Memory B cell (primary cell): Measurements from ENCODE around the gene CFAP20DC.
"Not testable (repeated sequence)": the region's sequence is repeated elsewhere in the genome, so short reads cannot be mapped to it uniquely, and the experiment has no call there.

Experiments
- ATAC-seq: fragments of 150-1000 bp; cut with Tn5 transposase; 2 replicates; pipeline ENCODE4 v1.10.0; 2021; ENCODE audit warnings: low read depth, mild to moderate bottlenecking, moderate library complexity
- DNase-seq, 2 donors: peaks; one replicate each; pipeline ENCODE4 v3.0.0; 2022; ENCODE audit warnings: low spot score in 2 of 2
- H3K27ac Mint-ChIP-seq: one replicate; pipeline ENCODE4 v1.8.0; 2022; ENCODE audit warnings: mild to moderate bottlenecking, moderate library complexity, mixed read lengths
- H3K27me3 Mint-ChIP-seq: one replicate; pipeline ENCODE4 v1.8.0; 2022; ENCODE audit warnings: mixed read lengths
- H3K36me3 Mint-ChIP-seq: one replicate; pipeline ENCODE4 v1.8.0; 2022; ENCODE audit warnings: mild to moderate bottlenecking, mixed read lengths
- H3K4me1 Mint-ChIP-seq: one replicate; pipeline ENCODE4 v1.8.0; 2022; ENCODE audit warnings: mixed read lengths
- H3K4me3 Mint-ChIP-seq: one replicate; pipeline ENCODE4 v1.8.0; 2022; ENCODE audit warnings: mild to moderate bottlenecking, moderate library complexity, mixed read lengths
- H3K9me3 Mint-ChIP-seq: one replicate; pipeline ENCODE4 v1.8.0; 2022; ENCODE audit warnings: mixed read lengths

CFAP20DC gene

DNA sequence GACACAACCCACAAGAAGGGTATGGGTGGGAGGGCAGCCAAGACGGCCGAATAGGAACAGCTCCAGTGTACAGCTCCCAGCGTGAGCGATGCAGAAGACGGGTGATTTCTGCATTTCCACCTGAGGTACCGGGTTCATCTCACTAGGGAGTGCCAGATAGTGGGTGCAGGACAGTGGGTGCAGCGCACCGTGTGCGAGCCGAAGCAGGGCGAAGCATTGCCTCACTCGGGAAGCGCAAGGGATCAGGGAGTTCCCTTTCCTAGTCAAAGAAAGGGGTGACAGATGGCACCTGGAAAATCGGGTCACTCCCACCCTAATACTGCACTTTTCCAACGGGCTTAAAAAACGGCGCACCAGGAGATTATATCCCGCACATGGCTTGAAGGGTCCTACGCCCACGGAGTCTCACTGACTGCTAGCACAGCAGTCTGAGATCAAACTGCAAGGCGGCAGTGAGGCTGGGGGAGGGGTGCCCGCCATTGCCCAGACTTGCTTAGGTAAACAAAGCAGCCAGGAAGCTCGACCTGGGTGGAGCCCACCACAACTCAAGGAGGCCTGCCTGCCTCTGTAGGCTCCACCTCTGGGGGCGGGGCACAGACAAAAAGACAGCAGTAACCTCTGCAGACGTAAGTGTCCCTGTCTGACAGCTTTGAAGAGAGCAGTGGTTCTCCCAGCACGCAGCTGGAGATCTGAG lies 243.1 kb downstream of the CFAP20DC start:
- not testable (repeated sequence) for DNase-seq, ATAC-seq, H3K27me3 Mint-ChIP-seq, H3K9me3 Mint-ChIP-seq, H3K4me3 Mint-ChIP-seq, H3K4me1 Mint-ChIP-seq, H3K27ac Mint-ChIP-seq, H3K36me3 Mint-ChIP-seq

DNA sequence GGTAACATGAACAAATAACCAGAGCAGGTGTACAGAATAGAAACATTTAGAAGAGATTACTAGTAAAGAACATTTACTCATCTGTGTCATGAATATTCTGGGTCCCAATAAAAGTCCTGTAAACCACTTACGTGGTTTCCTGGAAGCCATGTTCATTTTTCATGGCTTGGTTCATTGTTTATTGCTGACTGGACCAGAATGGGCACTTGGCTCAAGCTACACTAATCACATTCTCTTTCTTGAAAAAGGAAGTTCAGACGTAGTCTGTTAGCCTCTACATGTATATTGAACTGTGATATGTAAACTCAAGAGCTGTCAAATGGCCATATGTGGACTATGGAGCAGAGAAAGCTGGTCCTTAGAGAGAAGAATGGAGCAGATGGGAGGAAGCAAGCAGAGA lies 244.9 kb downstream of the CFAP20DC start:
- Mint-ChIP-seq H3K36me3 (no peaks in the 10 kb centered on the region), H3K9me3 (no peaks in the 10 kb centered on the region), H3K4me3 (no peak overlapping the region), H3K4me1 (no peaks in the 10 kb centered on the region), H3K27me3 (peaks cover 1% of the 10 kb centered on the region), H3K27ac (no peak overlapping the region)
- ATAC-seq = no peak
- DNase-seq = no peak

DNA sequence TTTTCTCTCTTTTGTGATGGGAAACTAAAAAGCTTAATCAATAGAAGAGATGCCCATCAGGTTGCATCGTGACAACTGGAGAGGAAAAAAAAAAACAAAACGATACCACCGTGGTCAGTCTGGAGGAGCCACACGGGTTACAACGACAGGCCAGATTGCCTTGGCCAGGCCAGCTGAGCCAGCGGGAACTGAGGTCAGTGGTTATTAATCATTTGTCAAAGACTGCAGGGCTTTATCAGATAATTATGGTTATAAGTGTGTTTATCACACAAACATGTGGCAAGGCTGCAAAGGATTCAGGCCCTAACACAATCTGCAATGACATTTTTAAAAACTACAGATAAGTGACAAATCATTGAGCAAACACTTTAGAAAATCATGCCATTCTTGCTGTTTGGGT lies 248.3 kb downstream of the CFAP20DC start:
- Mint-ChIP-seq H3K27ac (no peak overlapping the region), H3K36me3 (no peaks in the 10 kb centered on the region), H3K4me1 (no peaks in the 10 kb centered on the region), H3K4me3 (no peak overlapping the region), H3K9me3 (no peaks in the 10 kb centered on the region), H3K27me3 (peaks cover 5% of the 10 kb centered on the region)
- ATAC-seq (no peak), DNase-seq (no peak)

DNA sequence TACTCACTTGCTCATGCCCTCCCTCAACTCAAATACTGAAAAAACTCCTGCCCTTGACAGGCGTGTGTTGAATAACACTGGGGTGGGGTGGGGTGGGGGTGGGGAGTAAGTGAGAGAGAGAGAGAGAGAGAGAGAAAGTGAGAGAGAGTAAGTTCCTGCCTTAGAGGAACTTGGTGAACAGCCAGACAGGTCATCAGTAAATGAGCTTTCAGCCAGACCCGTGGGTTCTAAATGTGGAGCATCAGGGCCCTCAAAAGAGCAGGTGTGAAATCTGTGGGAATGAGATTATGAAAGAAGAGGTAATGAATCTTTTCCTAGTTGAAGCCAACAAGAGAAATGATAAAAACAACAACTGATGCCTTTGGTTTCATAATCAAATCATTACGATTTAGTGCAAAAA lies 248.9 kb downstream of the CFAP20DC start:
- DNase-seq (no peak), ATAC-seq (no peak)
- no peaks in the 10 kb centered on the region for H3K9me3 Mint-ChIP-seq
- peaks cover 5% of the 10 kb centered on the region for H3K27me3 Mint-ChIP-seq
- no peaks in the 10 kb centered on the region for H3K36me3 Mint-ChIP-seq
- no peaks in the 10 kb centered on the region for H3K4me1 Mint-ChIP-seq
- H3K27ac Mint-ChIP-seq = no peak overlapping the region
- no peak overlapping the region for H3K4me3 Mint-ChIP-seq

DNA sequence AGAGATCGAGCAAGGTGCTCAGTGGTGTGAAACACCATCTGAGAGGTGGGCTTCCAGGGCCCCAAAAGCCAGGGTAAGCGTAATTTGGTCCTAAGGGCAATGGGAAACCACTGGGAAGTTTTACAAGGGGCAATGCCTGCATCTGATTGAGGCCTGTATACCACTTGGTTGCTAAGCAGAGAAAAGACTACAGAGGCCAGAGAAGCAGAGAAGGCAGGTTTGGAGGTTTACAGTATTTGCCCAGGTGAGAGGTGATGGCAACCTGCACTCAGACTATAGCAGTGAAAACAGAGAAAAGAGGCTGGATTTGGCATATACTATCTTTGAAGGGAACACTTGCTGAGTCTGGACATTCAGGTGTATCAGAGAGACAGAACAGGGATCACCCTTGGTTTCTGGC lies 249.8 kb downstream of the CFAP20DC start:
- Mint-ChIP-seq H3K9me3 (no peaks in the 10 kb centered on the region), H3K27me3 (peaks cover 4% of the 10 kb centered on the region), H3K36me3 (no peaks in the 10 kb centered on the region), H3K27ac (no peak overlapping the region), H3K4me1 (no peaks in the 10 kb centered on the region), H3K4me3 (no peak overlapping the region)
- no peak for ATAC-seq
- DNase-seq = no peak

DNA sequence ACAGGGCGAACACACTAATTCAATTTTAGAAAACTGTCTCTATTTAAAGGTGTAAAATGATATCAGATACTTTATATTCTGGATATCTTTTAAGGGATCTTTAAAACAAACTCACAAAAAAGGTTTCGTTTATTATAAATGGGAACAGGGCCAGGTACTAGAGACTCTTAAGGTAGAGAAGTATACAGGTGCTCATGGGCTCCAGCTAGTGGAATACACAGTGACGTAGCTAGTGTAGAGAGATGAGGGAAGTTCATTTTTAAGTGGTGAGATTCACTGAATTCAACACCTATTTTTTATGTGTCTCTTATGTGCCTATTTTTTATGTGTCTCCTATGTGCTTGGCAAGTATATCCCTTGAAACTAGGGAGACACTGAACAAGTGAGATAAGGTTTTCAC lies 250.6 kb downstream of the CFAP20DC start:
- H3K9me3 Mint-ChIP-seq = no peaks in the 10 kb centered on the region
- H3K36me3 Mint-ChIP-seq = no peaks in the 10 kb centered on the region
- no peak for ATAC-seq
- H3K4me3 Mint-ChIP-seq = no peak overlapping the region
- H3K27ac Mint-ChIP-seq = no peak overlapping the region
- no peaks in the 10 kb centered on the region for H3K4me1 Mint-ChIP-seq
- DNase-seq = no peak
- H3K27me3 Mint-ChIP-seq = peaks cover 3% of the 10 kb centered on the region

DNA sequence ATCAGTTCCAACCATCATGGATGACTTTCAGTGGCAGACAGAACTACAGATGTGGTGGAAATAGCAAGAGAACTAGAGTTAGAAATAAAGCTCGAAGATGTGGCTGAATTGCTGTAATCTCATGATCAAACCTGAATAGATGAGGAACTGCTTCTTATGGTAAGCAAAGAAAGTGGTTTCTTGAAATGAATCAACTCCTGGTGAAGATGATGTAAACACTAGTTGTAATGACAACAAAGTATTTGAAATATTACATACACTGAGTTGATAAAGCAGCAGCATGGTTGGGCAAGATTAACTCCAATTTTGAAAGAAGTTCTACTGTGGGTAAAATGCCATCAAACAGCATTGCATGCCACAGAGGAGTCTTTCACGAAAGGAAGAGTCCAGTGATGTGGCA lies 251.5 kb downstream of the CFAP20DC start:
- Mint-ChIP-seq H3K9me3 (no peaks in the 10 kb centered on the region), H3K4me3 (no peak overlapping the region), H3K4me1 (no peaks in the 10 kb centered on the region), H3K27ac (no peak overlapping the region), H3K36me3 (no peaks in the 10 kb centered on the region), H3K27me3 (peaks cover 3% of the 10 kb centered on the region)
- DNase-seq (no peak), ATAC-seq (no peak)

DNA sequence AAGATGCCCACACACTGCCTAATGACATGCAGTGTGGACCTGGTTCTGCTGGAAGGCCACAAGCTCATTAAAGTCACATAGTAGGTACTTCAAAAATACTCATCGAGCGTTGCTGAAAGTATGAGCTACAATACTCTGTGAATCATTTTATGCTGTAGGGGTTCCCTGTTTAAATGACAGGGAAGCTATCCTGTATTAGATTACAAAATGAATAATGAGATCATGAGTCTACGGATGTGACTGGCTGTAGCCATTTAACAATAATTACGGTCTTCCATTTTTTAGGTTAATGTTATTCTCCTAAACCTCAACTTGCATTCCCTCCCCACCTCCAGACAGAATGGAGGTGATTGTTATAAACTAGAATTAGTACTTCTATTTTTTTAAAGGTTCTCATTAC lies 255.1 kb downstream of the CFAP20DC start:
- no peak overlapping the region for H3K4me3 Mint-ChIP-seq

DNA sequence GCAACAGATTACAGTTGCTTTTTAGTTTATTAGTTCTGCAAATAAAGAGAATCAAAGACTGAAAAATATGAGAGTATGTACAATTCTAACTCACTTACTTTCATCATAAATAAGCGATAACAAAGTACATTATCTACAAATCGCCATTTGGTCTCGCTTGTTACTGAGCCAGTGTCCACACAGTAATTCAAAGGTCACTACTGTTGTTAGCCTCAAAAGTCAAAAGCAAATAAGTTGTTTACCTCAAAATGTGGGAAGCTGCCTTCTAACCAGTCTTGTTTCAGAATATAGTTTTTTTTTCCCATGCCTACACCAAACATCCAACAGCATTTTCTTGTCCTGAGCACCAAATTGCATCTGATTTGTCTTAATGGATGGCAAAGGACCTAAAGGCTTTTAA lies 255.9 kb downstream of the CFAP20DC start:
- no peak for DNase-seq
- no peak for ATAC-seq
- no peaks in the 10 kb centered on the region for H3K9me3 Mint-ChIP-seq
- H3K4me1 Mint-ChIP-seq = no peaks in the 10 kb centered on the region
- H3K36me3 Mint-ChIP-seq = peaks cover 2% of the 10 kb centered on the region
- no peak overlapping the region for H3K27ac Mint-ChIP-seq
- no peak overlapping the region for H3K4me3 Mint-ChIP-seq
- H3K27me3 Mint-ChIP-seq = peaks cover 2% of the 10 kb centered on the region

More for the DNA sequence above, 255.1 kb downstream of the CFAP20DC start:
- ATAC-seq (no peak), DNase-seq (no peak)
- no peak overlapping the region for H3K27ac Mint-ChIP-seq
- H3K36me3 Mint-ChIP-seq = peaks cover 2% of the 10 kb centered on the region
- H3K27me3 Mint-ChIP-seq = peaks cover 3% of the 10 kb centered on the region
- H3K9me3 Mint-ChIP-seq = no peaks in the 10 kb centered on the region
- no peaks in the 10 kb centered on the region for H3K4me1 Mint-ChIP-seq

DNA sequence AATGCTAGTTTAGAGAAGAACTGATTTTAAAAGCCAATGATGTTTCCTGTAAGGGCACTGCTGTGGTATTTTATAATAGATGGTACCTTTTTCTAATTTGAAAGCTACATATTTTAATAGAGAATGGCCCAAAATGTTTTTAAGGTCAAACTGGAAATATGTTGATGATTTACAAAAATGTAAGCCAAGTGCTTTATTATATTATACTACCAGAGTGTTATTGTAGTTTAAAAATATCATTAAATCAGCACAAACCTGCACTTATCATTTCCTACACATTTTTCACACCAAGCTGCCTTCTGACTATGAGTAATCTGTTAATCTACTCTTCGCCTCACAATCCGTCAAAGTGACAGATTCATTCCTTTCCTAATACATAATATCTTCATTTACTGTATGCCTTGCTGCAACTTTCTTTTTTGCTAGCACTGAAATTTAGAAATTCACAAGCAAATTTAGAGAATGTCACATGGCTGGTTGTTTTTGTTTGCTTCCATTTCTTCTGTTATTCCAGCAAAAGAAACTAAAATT lies 256.8 kb downstream of the CFAP20DC start:
- H3K27me3 Mint-ChIP-seq = peaks cover 2% of the 10 kb centered on the region
- H3K4me3 Mint-ChIP-seq = no peak overlapping the region
- no peaks in the 10 kb centered on the region for H3K9me3 Mint-ChIP-seq
- no peak for ATAC-seq
- H3K4me1 Mint-ChIP-seq = no peaks in the 10 kb centered on the region
- DNase-seq = no peak
- H3K27ac Mint-ChIP-seq = no peak overlapping the region
- peaks cover 2% of the 10 kb centered on the region for H3K36me3 Mint-ChIP-seq

DNA sequence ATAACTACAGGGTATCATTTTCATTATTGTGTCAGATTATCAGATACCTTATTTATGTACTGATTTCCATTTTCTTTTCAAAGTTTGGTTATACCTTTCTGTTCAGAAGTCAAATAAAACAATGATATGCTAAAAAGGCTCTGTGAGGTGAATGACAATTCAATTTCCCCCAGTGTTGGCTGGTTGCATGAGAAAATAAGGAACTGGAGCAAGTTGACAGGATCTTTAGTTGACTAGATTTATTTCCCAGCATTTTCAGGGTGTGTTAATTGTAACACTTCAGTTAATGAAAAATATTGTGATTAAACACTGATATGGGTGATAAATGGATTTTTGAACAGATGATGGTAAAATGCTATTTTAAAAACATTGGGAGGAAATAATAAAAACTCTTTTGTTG lies 260.4 kb downstream of the CFAP20DC start:
- Mint-ChIP-seq H3K4me3 (no peak overlapping the region), H3K4me1 (no peaks in the 10 kb centered on the region), H3K27ac (no peak overlapping the region), H3K9me3 (no peaks in the 10 kb centered on the region), H3K36me3 (peaks cover 2% of the 10 kb centered on the region), H3K27me3 (no peaks in the 10 kb centered on the region)
- ATAC-seq (no peak), DNase-seq (no peak)

DNA sequence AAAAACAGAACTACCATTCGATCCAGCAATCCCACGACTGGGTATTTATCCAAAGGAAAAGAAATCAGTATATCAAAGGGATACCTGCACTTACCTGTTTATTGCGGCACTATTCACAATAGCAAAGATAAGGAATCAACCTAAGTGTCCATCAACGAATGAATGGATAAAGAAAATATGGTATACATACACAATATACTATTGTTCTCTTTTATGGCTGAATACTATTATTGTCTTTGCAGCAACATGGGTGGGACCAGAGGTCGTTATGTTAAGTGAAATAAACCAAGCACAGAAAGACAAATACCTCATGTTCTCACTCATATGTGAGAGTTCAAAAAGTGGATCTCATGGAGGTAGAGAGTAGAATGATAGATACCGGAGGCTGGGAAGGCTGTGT lies 264.9 kb downstream of the CFAP20DC start:
- Mint-ChIP-seq H3K27me3 (no peaks in the 10 kb centered on the region), H3K4me3 (no peak overlapping the region), H3K4me1 (no peaks in the 10 kb centered on the region), H3K9me3 (peaks cover 8% of the 10 kb centered on the region), H3K36me3 (no peaks in the 10 kb centered on the region), H3K27ac (no peak overlapping the region)
- DNase-seq = no peak
- ATAC-seq = no peak

DNA sequence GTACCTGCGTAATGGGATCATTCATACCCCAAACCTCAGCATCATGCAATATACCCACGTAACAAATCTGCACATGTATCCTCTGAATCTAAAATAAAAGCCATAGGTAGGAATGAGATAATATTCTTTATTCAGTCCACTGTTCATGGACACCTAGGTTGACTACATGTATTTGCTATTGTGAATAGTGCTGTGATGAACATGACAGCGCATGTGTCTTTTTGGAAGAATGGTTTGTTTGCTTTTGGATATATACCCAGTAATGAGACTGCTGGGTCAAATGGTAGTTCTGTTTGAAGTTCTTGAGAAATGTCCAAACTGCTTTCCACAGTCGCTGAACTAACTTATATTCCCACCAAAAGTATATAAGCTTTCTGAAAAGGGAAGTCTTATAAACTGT lies 265.4 kb downstream of the CFAP20DC start:
- no peak overlapping the region for H3K27ac Mint-ChIP-seq
- H3K4me1 Mint-ChIP-seq = no peaks in the 10 kb centered on the region
- no peaks in the 10 kb centered on the region for H3K27me3 Mint-ChIP-seq
- DNase-seq = no peak
- H3K36me3 Mint-ChIP-seq = no peaks in the 10 kb centered on the region
- no peak for ATAC-seq
- no peak overlapping the region for H3K4me3 Mint-ChIP-seq
- peaks cover 11% of the 10 kb centered on the region for H3K9me3 Mint-ChIP-seq

DNA sequence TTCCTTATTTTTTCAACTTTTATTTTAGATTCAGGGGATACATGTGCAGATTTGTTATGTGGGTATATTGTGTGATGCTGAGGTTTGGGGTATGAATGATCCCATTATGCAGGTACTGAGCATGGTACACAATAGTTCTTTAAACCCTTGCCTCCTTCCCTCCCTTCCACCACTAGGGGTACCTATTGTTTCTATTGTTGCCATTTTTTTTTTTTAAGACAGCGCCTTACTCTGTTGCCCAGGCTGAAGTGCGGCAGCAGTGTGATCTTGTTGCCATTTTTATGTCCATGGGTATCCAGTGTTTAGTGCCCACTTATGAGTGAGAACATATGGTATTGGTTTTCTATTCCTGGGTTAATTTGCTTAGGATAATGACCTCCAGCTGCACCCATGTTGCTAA lies 266.0 kb downstream of the CFAP20DC start:
- no peak overlapping the region for H3K4me3 Mint-ChIP-seq
- H3K9me3 Mint-ChIP-seq = peaks cover 15% of the 10 kb centered on the region
- H3K27me3 Mint-ChIP-seq = no peaks in the 10 kb centered on the region
- ATAC-seq = no peak
- DNase-seq = no peak
- H3K36me3 Mint-ChIP-seq = no peaks in the 10 kb centered on the region
- no peak overlapping the region for H3K27ac Mint-ChIP-seq
- no peaks in the 10 kb centered on the region for H3K4me1 Mint-ChIP-seq

DNA sequence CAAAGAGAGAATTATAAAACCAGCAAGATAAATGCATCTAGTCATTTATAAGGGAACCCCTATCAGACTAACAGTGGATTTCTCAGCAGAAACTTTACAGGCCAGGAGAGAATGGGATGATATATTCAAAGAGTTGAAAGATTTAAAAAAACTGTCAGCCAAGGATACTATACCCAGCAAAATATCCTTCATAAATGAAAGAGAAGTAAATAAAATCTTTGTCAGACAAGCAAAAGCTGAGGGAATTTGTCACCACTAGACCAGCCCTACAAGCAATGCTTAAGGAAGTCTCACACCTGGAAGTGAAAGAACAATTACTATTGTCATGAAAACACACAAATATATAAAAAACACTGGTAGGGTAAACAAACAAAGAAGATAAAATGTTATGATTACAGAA lies 269.9 kb downstream of the CFAP20DC start:
- Mint-ChIP-seq H3K36me3 (no peaks in the 10 kb centered on the region), H3K27me3 (no peaks in the 10 kb centered on the region), H3K27ac (no peak overlapping the region), H3K4me3 (no peak overlapping the region), H3K9me3 (peaks cover 19% of the 10 kb centered on the region), H3K4me1 (no peaks in the 10 kb centered on the region)
- DNase-seq = no peak
- no peak for ATAC-seq
